ENCODE results near the gene SLC13A1.

SLC13A1 gene

DNA sequence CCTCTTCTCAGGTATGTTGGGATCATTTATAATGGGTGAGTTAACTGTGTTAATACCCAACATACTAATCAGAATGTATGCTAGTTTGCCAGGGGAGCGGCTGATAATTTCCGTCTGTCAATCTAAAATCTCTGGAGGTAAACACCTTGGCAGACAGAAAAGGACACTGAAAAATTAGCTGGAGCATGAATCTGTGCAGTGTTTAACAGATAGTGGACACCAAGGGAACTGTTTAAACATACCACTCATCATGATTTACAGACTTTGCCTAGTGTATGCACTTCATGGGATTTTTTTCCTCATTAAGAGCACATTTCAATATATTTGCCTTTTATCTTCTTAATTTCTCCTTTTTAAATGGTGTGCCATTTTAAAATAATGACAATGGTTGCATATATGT, 68.2 kb downstream of the SLC13A1 start:
- Histone ChIP-seq H3K4me2 (ENCODE audit: insufficient read depth, low read length, poor library complexity, severe bottlenecking) (no peak overlapping the region), H3K18ac (ENCODE audit: low read length) (no peak overlapping the region), H2BK5ac (ENCODE audit: low read length) (no peak overlapping the region), H3K4me1 (ENCODE audit: control insufficient read depth in 2 of 2, insufficient read depth in 1 of 2, low read depth in 1 of 2, low read length in 2 of 2) (no peaks in the 10 kb centered on the region), H4K91ac (ENCODE audit: low read depth, low read length, poor library complexity) (no peak overlapping the region), H3K23ac (ENCODE audit: low read depth, low read length, poor library complexity) (no peak overlapping the region), H2AFZ (ENCODE audit: low read length) (no peak overlapping the region), H3K36me3 (replicated peaks in 1 of 2; ENCODE audit: control insufficient read depth in 2 of 2, insufficient read depth in 2 of 2, low read length in 2 of 2) (no peaks in the 10 kb centered on the region), H3K27ac (replicated peaks; ENCODE audit: low read length) (no peak overlapping the region), H4K8ac (ENCODE audit: low read depth, low read length) (no peak overlapping the region), H2BK15ac (ENCODE audit: low read length) (no peak overlapping the region), H2BK120ac (ENCODE audit: low read depth, low read length) (no peak overlapping the region), H3K9me3 (replicated peaks in 1 of 2; ENCODE audit: control insufficient read depth in 2 of 2, insufficient read depth in 1 of 2, low read depth in 1 of 2, low read length in 2 of 2) (no peaks in the 10 kb centered on the region), H2AK5ac (ENCODE audit: low read depth, low read length) (no peak overlapping the region), H3K27me3 (ENCODE audit: control insufficient read depth in 3 of 3, insufficient read depth in 3 of 3, low read depth in 1 of 3, low read length in 3 of 3) (no peaks in the 10 kb centered on the region), H3K4ac (ENCODE audit: low read length) (no peak overlapping the region), H3K14ac (ENCODE audit: low read length) (no peak overlapping the region), H3K4me3 (ENCODE audit: low read length in 2 of 2) (no peak overlapping the region), H2BK12ac (ENCODE audit: low read length) (no peak overlapping the region), H3K9ac (ENCODE audit: low read depth, low read length, poor library complexity) (no peak overlapping the region), H3K79me1 (ENCODE audit: low read depth, low read length) (no peaks in the 10 kb centered on the region)
- DNase-seq (ENCODE audit: low spot score): no peak
- no CpG with 5 or more reads among the region's 2 CpGs for WGBS, 2 donors (ENCODE audit: extremely low coverage in 2 of 2, insufficient read length in 2 of 2, insufficient replicate concordance in 1 of 2)

GRCh38 chr7:123131140-123131539, 68.6 kb downstream of the SLC13A1 start:
- Histone ChIP-seq H3K79me1 (ENCODE audit: low read depth, low read length) (no peaks in the 10 kb centered on the region), H3K9ac (ENCODE audit: low read depth, low read length, poor library complexity) (no peak overlapping the region), H3K27me3 (ENCODE audit: control insufficient read depth in 3 of 3, insufficient read depth in 3 of 3, low read depth in 1 of 3, low read length in 3 of 3) (no peaks in the 10 kb centered on the region), H3K9me3 (replicated peaks in 1 of 2; ENCODE audit: control insufficient read depth in 2 of 2, insufficient read depth in 1 of 2, low read depth in 1 of 2, low read length in 2 of 2) (no peaks in the 10 kb centered on the region), H3K27ac (replicated peaks; ENCODE audit: low read length) (no peak overlapping the region), H2BK12ac (ENCODE audit: low read length) (no peak overlapping the region), H3K4me3 (ENCODE audit: low read length in 2 of 2) (no peak overlapping the region), H3K4me2 (ENCODE audit: insufficient read depth, low read length, poor library complexity, severe bottlenecking) (no peak overlapping the region), H3K18ac (ENCODE audit: low read length) (no peak overlapping the region), H3K4ac (ENCODE audit: low read length) (no peak overlapping the region), H3K23ac (ENCODE audit: low read depth, low read length, poor library complexity) (no peak overlapping the region), H3K14ac (ENCODE audit: low read length) (no peak overlapping the region), H2AFZ (ENCODE audit: low read length) (no peak overlapping the region), H3K36me3 (replicated peaks in 1 of 2; ENCODE audit: control insufficient read depth in 2 of 2, insufficient read depth in 2 of 2, low read length in 2 of 2) (no peaks in the 10 kb centered on the region), H2BK120ac (ENCODE audit: low read depth, low read length) (no peak overlapping the region), H2BK15ac (ENCODE audit: low read length) (no peak overlapping the region), H4K8ac (ENCODE audit: low read depth, low read length) (no peak overlapping the region), H2BK5ac (ENCODE audit: low read length) (no peak overlapping the region), H2AK5ac (ENCODE audit: low read depth, low read length) (no peak overlapping the region), H4K91ac (ENCODE audit: low read depth, low read length, poor library complexity) (no peak overlapping the region), H3K4me1 (ENCODE audit: control insufficient read depth in 2 of 2, insufficient read depth in 1 of 2, low read depth in 1 of 2, low read length in 2 of 2) (no peaks in the 10 kb centered on the region)
- no CpG with 5 or more reads among the region's 1 CpG for WGBS, 2 donors (ENCODE audit: extremely low coverage in 2 of 2, insufficient read length in 2 of 2, insufficient replicate concordance in 1 of 2)
- no peak for DNase-seq (ENCODE audit: low spot score)

GRCh38 chr7:123126691-123127090, 73.1 kb downstream of the SLC13A1 start:
- 100% methylated on average over 1 of the region's 2 CpGs for WGBS, 2 donors (ENCODE audit: extremely low coverage in 2 of 2, insufficient read length in 2 of 2, insufficient replicate concordance in 1 of 2)
- no peaks in the 10 kb centered on the region for H3K79me1 ChIP-seq (ENCODE audit: low read depth, low read length)

GRCh38 chr7:123126171-123126570, 73.6 kb downstream of the SLC13A1 start:
- no peak overlapping the region for H3K9ac ChIP-seq (ENCODE audit: low read depth, low read length, poor library complexity)
- no peak overlapping the region for H3K27ac ChIP-seq (replicated peaks; ENCODE audit: low read length)
- no peak overlapping the region for H2BK120ac ChIP-seq (ENCODE audit: low read depth, low read length)
- no peaks in the 10 kb centered on the region for H3K36me3 ChIP-seq (replicated peaks in 1 of 2; ENCODE audit: control insufficient read depth in 2 of 2, insufficient read depth in 2 of 2, low read length in 2 of 2)
- no peak overlapping the region for H4K91ac ChIP-seq (ENCODE audit: low read depth, low read length, poor library complexity)
- no peaks in the 10 kb centered on the region for H3K79me1 ChIP-seq (ENCODE audit: low read depth, low read length)
- H2AK5ac ChIP-seq (ENCODE audit: low read depth, low read length): no peak overlapping the region
- H2AFZ ChIP-seq (ENCODE audit: low read length): no peak overlapping the region
- no peak overlapping the region for H3K14ac ChIP-seq (ENCODE audit: low read length)
- H3K9me3 ChIP-seq (replicated peaks in 1 of 2; ENCODE audit: control insufficient read depth in 2 of 2, insufficient read depth in 1 of 2, low read depth in 1 of 2, low read length in 2 of 2): no peaks in the 10 kb centered on the region
- H4K8ac ChIP-seq (ENCODE audit: low read depth, low read length): no peak overlapping the region
- H3K4ac ChIP-seq (ENCODE audit: low read length): no peak overlapping the region
- H3K27me3 ChIP-seq (ENCODE audit: control insufficient read depth in 3 of 3, insufficient read depth in 3 of 3, low read depth in 1 of 3, low read length in 3 of 3): no peaks in the 10 kb centered on the region
- no peak overlapping the region for H3K18ac ChIP-seq (ENCODE audit: low read length)
- no peak overlapping the region for H2BK5ac ChIP-seq (ENCODE audit: low read length)
- no peak overlapping the region for H3K4me3 ChIP-seq (ENCODE audit: low read length in 2 of 2)
- DNase-seq (ENCODE audit: low spot score): no peak
- H3K23ac ChIP-seq (ENCODE audit: low read depth, low read length, poor library complexity): no peak overlapping the region
- no peaks in the 10 kb centered on the region for H3K4me1 ChIP-seq (ENCODE audit: control insufficient read depth in 2 of 2, insufficient read depth in 1 of 2, low read depth in 1 of 2, low read length in 2 of 2)
- no peak overlapping the region for H3K4me2 ChIP-seq (ENCODE audit: insufficient read depth, low read length, poor library complexity, severe bottlenecking)
- H2BK12ac ChIP-seq (ENCODE audit: low read length): no peak overlapping the region
- no peak overlapping the region for H2BK15ac ChIP-seq (ENCODE audit: low read length)

More at GRCh38 chr7:123126691-123127090, 73.1 kb downstream of the SLC13A1 start:
- Histone ChIP-seq H3K9me3 (replicated peaks in 1 of 2; ENCODE audit: control insufficient read depth in 2 of 2, insufficient read depth in 1 of 2, low read depth in 1 of 2, low read length in 2 of 2) (no peaks in the 10 kb centered on the region), H3K4me2 (ENCODE audit: insufficient read depth, low read length, poor library complexity, severe bottlenecking) (no peak overlapping the region), H2BK5ac (ENCODE audit: low read length) (no peak overlapping the region), H3K4ac (ENCODE audit: low read length) (no peak overlapping the region), H2BK15ac (ENCODE audit: low read length) (no peak overlapping the region), H3K18ac (ENCODE audit: low read length) (no peak overlapping the region), H4K8ac (ENCODE audit: low read depth, low read length) (no peak overlapping the region), H3K27me3 (ENCODE audit: control insufficient read depth in 3 of 3, insufficient read depth in 3 of 3, low read depth in 1 of 3, low read length in 3 of 3) (no peaks in the 10 kb centered on the region), H3K9ac (ENCODE audit: low read depth, low read length, poor library complexity) (no peak overlapping the region), H3K14ac (ENCODE audit: low read length) (no peak overlapping the region), H3K23ac (ENCODE audit: low read depth, low read length, poor library complexity) (no peak overlapping the region), H3K36me3 (replicated peaks in 1 of 2; ENCODE audit: control insufficient read depth in 2 of 2, insufficient read depth in 2 of 2, low read length in 2 of 2) (no peaks in the 10 kb centered on the region), H2AK5ac (ENCODE audit: low read depth, low read length) (no peak overlapping the region), H2AFZ (ENCODE audit: low read length) (no peak overlapping the region), H4K91ac (ENCODE audit: low read depth, low read length, poor library complexity) (no peak overlapping the region), H2BK12ac (ENCODE audit: low read length) (no peak overlapping the region), H3K4me3 (ENCODE audit: low read length in 2 of 2) (no peak overlapping the region), H3K27ac (replicated peaks; ENCODE audit: low read length) (no peak overlapping the region), H2BK120ac (ENCODE audit: low read depth, low read length) (no peak overlapping the region), H3K4me1 (ENCODE audit: control insufficient read depth in 2 of 2, insufficient read depth in 1 of 2, low read depth in 1 of 2, low read length in 2 of 2) (no peaks in the 10 kb centered on the region)
- no peak for DNase-seq (ENCODE audit: low spot score)

All from neuronal stem cell (in vitro differentiated cells).